HS-27A (cell line): Measurements from ENCODE around the gene SMARCD3.

Source experiments
- DNase-seq: peaks from one replicate; pipeline ENCODE4 v3.0.0-alpha.2; 2012; ENCODE audit warnings: low read depth, missing footprints

The SMARCD3 gene

GRCh38 chr7:151208253-151208862 is 40.1 kb downstream of the SMARCD3 start:
- DNase-seq = no peak

GRCh38 chr7:151207804-151208203 is 40.7 kb downstream of the SMARCD3 start:
- no peak for DNase-seq

- DNase-seq = no peak
Observed at GRCh38 chr7:151207315-151207714, 41.2 kb downstream of the SMARCD3 start.

- no peak for DNase-seq
Observed at GRCh38 chr7:151206914-151207313, 41.6 kb downstream of the SMARCD3 start.

GRCh38 chr7:151205730-151206129 is 42.8 kb downstream of the SMARCD3 start:
- DNase-seq = no peak

GRCh38 chr7:151204383-151205032 is 44.0 kb downstream of the SMARCD3 start:
- DNase-seq = no peak

GRCh38 chr7:151202836-151203235 is 45.7 kb downstream of the SMARCD3 start:
- no peak for DNase-seq

GRCh38 chr7:151201751-151202150 is 46.7 kb downstream of the SMARCD3 start:
- DNase-seq = no peak

- no peak for DNase-seq
Observed at GRCh38 chr7:151201344-151201743, 47.1 kb downstream of the SMARCD3 start.

- no peak for DNase-seq
Observed at GRCh38 chr7:151198945-151199848, 49.3 kb downstream of the SMARCD3 start.

GRCh38 chr7:151197932-151198331 is 50.6 kb downstream of the SMARCD3 start:
- no peak for DNase-seq

GRCh38 chr7:151195616-151196450 is 52.7 kb downstream of the SMARCD3 start:
- DNase-seq = no peak

GRCh38 chr7:151194188-151194587 is 54.3 kb downstream of the SMARCD3 start:
- DNase-seq = no peak

GRCh38 chr7:151193203-151193978 is 55.1 kb downstream of the SMARCD3 start:
- DNase-seq = no peak

GRCh38 chr7:151192002-151192539 is 56.4 kb downstream of the SMARCD3 start:
- DNase-seq = no peak

- no peak for DNase-seq
Observed at GRCh38 chr7:151191544-151191943, 57.0 kb downstream of the SMARCD3 start.

- DNase-seq = no peak
Observed at GRCh38 chr7:151189038-151189437, 59.5 kb downstream of the SMARCD3 start.
